ENCODE data around the gene RBFOX2.
"Not testable (repeated sequence)": the region's sequence is repeated elsewhere in the genome, so short reads cannot be mapped to it uniquely, and the experiment has no call there.

- TF ChIP-seq POLR2AphosphoS5 (IDR thresholded peaks at IDR 0.05; ENCODE audit: low read depth, low read length); SIN3A (IDR thresholded peaks at IDR 0.05; ENCODE audit: borderline replicate concordance, insufficient read depth, low read depth, low read length); TCF7L2 (IDR thresholded peaks at IDR 0.05; ENCODE audit: low read depth, low read length): not testable (repeated sequence)
- TF ChIP-seq, protein P1, sequence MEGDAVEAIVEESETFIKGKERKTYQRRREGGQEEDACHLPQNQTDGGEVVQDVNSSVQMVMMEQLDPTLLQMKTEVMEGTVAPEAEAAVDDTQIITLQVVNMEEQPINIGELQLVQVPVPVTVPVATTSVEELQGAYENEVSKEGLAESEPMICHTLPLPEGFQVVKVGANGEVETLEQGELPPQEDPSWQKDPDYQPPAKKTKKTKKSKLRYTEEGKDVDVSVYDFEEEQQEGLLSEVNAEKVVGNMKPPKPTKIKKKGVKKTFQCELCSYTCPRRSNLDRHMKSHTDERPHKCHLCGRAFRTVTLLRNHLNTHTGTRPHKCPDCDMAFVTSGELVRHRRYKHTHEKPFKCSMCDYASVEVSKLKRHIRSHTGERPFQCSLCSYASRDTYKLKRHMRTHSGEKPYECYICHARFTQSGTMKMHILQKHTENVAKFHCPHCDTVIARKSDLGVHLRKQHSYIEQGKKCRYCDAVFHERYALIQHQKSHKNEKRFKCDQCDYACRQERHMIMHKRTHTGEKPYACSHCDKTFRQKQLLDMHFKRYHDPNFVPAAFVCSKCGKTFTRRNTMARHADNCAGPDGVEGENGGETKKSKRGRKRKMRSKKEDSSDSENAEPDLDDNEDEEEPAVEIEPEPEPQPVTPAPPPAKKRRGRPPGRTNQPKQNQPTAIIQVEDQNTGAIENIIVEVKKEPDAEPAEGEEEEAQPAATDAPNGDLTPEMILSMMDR (IDR thresholded peaks at IDR 0.05) = not testable (repeated sequence)
These were observed 290.7 kb downstream of the RBFOX2 start for GRCh38 chr22:35737886-35738285.

All from Panc1 (cell line).